Iris pigment epithelial cell (primary cell): ENCODE results near the gene FRMD1.

ENCODE experiments used
- DNase-seq: peaks from one replicate; pipeline ENCODE4 v3.0.0-alpha.2; 2011; ENCODE audit warnings: low read depth

FRMD1 gene

DNA sequence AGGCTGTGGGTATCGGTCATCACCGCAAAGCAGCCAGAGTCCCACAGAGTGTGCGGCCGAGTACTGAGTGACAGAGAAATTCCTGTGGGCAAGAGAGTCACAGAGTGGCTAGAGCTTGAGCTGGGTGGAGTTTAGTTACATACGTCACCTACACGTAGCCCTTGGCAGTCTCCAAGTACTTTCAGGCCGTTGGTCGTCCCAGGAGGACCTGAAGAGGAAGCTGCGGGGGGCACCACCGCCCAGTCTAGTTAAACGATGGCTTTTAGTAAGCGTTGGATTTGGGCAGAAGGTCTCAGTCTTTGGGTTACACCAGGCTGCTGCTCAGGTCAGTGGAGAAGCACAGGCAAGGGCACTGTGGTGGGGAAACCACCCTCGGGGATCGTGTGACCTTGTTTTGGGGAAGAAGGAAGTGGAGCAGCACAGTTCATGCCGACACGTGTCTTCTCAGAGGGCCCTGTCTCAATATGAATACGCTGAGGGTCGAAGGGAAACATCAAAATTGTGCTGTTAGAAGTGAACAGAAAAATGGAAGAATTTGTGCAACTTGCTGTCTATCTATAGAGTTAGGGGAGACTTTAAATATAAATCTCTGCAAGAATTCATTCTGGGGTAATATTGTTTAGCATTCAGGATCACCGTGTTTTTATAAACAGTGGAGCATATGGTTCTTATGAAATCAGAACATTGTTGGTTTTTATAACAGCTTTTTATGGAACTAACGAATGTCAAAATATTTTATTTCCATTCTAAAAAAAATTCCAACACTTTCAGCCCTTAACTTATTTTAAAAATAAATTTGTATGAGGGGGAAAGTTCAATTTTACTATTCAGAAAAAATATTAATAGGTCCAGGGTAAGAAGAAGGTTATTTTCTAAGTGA lies 52.9 kb downstream of the FRMD1 start:
- no peak for DNase-seq

DNA sequence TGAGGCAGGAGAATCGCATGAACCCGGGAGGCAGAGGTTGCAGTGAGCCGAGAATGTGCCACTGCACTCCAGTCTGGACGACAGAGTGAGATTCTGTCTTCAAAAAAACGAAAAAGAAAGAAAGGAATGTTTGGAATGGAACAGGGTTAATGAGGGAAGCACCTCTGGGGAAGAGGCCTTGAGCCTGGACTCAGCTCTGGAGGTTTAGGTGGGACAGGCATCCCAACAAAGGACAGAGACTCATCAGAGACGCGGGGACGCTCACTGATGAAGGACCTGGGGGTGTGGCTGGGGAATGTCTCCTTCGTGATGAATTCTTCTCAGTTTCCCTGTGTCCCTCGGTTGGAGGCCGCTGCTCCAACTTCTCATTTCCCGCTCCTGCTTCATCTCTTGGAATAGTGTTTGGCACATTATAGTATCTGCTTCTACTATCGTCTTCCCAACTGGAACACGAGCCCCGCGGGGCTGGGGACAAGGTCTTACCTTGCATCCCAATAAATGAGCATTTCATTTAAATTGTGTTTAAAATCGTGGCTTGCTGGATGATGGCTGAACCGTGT lies 54.0 kb downstream of the FRMD1 start:
- no peak for DNase-seq

DNA sequence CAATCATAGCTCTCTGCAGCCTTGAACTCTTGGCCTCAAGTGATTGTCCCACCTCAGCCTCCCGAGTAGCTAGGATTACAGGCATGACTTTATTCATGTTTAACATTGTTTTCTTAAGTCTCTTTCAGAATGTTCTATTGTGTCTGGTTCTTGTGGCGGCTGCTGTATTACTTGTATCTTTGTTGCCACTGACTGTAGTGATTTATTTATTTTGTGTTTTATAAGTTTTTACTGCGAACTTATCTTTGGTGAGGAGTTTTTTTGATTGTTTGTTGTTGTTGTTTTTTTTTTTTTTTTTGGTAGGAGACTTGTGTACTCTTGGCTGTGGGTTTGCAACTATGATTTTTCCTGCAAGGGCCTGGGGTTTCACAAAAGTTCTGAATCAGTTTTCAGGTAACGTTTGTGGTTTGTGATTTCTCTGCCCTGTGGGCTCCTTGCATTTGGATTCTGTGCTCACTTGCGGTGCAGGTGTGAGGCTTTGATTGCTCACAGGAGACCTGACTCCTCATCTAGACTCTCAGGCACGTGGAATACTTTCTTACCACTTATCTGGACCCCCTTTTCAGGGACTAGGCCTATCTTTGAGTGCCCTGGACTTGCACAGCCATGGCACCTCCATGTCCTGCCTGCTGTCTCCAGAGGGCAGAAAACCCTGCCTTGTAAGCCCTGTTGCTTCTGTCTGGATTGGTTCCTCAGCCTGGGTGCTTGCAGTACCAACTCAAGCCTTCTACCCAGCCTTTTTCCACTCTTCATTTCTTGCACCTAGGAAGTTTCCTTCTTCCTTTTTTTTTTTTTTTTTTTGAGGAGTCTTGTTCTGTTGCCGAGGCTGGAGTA lies 56.3 kb downstream of the FRMD1 start:
- DNase-seq = no peak

DNA sequence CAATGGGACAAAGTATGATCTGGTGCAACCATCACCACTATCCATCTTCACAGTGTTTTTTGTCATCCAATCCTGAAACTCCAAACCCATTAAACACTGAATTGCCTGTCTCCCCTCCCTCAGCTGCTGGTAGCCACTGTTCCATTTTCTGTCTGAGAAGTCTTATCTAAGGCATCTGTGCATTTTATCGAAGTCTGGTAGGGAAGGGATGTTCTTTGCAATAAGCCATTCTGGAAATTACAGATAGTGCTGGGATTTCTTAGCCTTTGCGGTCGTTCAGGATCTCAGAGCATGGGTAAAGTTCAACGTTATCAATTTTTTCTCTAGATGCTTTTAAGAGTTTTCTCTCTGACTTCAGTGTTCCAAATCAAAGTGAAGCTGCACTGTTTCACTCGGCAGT lies 57.4 kb downstream of the FRMD1 start:
- no peak for DNase-seq

DNA sequence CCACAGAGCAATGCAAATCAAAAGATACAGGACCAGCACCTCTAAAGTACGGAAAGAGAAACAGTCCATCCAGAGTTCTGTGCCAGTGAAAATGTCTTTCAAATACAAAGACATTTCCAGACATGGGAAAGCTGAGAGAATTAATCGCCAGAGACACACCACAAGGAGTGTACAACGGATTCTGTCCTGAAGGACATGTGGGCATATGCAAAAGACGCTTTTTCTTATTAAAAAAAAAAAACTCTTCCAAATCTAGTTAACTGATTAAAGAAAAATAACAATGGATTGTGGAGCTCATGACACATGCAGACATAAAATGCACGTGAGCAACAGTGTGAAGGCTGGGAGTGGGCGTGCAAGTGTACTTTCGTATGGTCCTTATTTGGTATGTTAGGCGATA lies 58.8 kb downstream of the FRMD1 start:
- DNase-seq = no peak

DNA sequence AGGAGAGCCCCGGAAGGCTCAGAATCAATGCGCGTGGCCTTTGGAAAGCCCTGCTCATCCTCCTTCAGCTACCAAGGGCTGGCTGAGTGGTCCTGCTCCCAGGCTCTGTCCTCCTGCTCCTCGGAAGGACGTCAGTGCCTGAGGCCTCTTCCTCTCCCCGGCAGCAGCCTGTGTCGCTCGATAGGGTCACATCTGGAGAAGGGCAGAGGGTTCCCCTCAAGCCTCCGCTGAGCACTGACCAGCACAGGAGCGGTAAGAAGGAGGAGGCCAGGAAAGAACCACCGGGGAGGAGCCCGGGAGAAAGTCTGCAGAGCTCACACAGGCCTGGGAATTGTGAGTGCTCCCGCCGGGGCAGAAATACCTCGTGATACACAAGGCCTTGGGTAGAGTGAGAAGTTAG lies 60.3 kb downstream of the FRMD1 start:
- no peak for DNase-seq

DNA sequence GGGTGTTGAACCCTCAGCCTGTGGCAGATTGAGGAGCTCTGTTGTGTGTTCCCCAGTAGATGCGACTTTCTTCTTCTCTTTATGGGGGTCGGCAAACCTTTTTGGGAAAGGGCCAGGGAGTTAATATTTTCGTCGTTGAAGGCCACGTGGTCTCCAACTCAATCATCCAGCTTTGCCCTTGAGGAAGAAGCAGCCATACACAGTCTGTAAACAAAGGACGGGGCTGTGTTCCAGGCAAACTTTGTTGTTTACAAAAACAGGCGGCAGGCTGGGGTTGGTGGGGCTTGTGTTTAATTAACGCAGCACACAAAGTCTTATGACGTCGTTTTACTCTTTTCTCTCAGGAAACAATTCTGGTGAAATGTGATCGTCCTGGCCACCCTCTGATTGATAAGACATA lies 61.4 kb downstream of the FRMD1 start:
- no peak for DNase-seq

DNA sequence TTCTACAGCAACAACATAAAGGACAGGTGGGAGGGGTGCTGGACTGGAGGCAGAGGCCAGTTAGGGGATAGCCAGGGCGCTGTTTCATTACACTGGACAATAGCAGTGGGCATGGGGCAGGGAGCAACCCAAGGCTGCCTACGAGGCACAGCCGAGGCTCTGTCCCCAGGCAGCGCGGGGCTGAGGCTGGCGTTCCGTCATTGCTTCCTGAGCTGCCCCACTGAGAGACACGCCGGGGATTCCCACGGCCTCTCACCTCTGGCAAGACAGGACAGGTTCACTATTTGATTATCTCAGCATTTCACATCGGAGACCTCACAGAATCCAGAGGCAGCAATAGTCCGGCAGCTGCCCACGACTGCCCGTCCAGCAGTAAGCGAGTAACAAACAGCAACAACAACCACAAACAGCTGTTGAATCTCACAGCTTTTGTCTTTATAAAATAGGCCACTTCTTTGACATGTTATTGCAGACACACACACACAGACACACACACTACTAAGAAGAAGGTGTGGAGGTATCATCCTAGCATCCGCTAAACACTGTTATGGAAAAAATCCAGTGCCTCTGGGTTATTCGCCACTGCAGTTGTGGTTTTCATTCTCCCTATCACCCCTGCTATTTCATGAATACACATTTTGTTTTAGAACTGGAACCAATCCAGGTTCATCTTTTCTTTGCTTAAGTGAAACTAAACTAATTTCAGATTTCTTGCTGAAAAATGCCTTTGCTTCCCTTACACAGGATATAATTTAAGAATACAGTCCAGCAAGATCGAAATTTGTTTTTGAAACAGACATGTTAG lies 62.1 kb downstream of the FRMD1 start:
- DNase-seq = peak; percentile 15

DNA sequence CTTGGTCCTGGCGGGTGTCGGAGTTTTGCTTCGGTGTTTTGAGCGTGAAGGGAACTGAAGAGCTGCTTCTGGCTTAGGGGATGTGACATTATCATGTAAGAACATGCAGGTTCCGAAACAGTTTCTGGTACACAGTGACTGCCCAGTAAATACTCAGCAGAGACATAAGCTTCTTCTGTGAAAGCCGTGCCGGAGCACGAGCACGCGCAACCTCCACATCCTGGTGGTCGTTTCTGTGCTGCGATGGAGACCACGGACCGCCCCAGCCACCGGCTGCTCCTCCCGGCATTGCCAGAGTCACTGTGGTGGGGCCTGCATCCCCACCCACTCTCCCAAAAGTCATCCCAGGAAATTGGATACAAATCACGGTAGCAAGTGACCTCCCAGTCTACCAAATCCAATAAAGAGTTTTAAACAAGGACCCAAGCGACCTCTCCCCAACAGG lies 62.8 kb downstream of the FRMD1 start:
- DNase-seq = no peak

DNA sequence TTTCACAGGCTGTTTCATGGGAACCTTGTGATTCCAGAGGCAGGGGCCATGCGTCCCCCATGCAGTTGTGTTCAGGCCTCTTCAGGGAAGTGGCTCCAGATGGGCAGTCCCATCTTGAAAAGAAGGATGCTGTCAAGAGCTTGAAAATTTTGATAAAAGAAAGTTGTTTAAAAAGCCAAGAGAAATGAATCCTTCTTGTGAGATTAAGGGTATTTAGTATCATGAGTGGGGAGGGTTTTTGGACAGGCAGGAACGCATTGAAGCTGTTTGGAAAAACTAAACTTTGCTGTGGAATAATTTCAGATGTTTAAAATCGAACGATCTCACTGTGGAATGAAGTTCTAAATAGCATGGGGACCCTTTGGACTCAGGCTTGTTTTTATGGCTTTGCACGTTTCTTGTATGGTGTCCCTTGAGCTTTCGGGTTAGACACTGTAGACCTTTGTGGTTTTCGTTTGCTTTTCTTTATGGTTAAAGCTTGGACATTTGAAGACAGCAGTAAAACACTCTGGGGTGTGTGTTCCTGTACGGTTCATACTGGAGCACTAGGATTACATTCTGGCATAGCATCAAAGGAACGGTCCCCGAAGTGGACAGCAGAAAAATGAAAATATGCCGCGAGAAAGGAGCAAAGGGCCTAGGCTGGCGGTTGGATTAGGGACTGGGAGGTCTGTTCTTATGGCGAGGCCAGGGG lies 63.4 kb downstream of the FRMD1 start:
- no peak for DNase-seq

DNA sequence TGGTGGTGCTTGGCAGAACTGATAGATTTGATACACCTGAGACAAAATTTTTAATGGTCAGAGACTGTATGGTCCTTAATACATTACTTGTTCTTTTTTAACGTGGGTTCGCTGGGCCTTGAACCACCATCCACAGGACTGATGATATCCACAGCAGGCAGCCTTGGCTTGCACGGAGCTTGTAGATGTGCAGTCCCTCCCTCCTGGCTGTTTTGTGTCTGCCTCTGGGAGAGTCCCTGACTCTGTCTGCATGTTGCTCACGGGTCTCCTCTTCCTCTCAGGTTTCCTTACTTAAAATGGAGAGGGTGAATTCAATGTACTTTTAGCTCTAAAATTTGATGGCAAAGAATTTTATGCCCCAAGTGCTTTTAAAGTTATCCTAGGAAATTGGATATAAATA lies 64.0 kb downstream of the FRMD1 start:
- DNase-seq = no peak

DNA sequence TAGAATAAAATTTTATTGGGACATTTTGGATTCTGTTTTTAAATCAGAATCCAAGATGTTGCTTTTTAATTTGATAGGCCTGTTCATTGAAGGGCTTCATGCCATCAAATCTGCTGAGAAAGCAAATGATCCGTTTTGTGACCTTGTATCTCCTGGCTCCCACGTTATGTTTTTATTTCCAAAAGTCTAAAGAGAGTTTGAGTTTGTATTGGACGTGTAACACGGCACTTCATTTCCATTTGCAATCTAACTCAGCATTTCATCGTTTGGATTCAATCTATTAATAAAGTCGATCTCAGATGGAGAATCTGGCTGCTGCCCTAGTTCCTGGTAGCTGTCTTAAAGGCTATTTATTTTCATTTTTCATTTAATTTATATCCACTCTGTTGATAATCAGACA lies 64.6 kb downstream of the FRMD1 start:
- no peak for DNase-seq

DNA sequence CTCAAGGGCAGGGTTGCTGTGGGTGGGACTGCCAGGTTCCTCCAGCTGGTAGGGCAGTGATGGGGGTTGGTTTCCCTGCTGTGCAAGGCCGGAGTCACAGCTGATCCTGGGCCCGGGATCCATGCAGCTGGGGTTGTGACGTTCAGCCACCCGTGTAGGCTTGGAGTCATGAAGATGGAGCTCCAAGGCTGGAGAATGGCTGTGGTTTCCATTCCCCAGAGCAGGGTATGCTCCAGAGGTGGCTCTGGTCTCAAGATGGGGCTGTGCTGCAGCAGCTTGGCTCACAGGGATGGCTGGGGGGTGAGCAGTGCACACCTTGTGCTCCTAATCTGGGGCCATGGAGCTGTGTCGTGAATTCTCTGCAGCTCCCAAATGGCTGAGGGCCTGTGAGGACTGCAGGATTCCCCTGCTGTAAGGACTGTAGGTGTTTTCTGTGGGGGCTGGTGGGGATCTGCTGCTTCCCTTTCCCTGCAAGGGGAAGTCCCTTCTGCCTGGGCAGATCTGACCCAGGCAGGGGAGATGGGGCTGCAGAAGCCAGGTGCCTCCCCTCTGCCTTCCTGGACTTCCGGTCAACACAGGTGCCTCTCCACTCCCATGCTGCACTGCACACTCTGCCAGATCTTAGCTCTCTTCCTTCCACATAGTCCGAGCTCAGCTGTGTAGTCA lies 65.6 kb downstream of the FRMD1 start:
- no peak for DNase-seq

DNA sequence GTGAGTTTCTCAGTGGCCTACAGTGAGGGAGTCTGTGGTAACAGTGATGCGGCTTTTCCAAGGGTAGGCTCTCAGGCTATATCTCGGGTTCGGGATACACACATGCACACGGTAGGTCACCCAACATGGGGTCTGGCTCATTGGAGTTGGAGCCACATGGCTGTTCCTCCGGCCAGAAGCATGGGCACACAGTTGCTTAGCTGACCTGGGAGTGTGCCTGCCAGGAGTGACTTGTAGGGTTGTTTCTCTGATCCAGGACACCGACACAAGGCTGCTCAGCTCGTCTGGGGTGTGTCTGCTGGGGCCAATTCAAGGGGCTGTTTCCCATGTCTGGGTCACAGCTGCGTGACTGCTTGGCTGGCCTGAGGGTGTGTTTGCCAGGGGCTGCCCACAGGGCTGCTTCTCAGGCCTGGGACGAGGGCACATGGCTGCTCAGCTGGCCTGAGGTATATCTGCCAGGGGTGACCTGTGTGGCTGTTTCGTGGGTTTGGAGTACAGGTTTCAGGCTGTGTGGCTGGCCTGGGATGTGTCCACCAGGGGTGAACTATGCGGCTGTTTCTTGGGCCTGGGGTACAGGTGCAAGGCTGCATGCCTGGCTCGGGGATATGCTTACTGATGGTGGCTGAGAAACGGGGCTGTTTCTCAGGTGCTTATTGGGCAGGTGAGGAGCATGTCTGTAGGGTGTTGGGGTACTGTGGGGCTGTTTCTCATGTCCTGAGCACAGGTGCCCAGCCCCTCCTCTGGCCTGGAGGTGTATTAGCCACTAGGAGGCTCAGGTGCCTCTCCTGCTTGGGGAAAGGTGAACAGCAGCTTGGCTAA lies 66.4 kb downstream of the FRMD1 start:
- no peak for DNase-seq

DNA sequence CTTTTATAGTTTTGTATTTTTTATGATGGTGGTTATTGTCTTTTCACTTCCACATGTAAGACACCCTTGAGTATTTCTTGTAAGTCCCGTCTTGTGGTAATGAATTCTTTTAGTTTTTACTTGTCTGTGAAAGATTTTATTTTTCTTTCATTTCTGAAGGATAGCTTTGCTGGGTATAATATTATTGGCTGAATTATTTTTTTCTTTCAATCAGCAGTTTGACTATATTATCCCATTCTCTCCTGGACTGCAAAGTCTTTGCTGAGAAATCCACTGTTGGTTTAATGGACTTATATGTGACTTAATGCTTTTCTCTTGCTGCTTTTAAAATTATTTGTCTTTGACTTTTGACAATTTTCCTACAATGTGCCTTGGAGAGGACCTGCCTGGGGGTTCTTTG lies 67.7 kb downstream of the FRMD1 start:
- no peak for DNase-seq

DNA sequence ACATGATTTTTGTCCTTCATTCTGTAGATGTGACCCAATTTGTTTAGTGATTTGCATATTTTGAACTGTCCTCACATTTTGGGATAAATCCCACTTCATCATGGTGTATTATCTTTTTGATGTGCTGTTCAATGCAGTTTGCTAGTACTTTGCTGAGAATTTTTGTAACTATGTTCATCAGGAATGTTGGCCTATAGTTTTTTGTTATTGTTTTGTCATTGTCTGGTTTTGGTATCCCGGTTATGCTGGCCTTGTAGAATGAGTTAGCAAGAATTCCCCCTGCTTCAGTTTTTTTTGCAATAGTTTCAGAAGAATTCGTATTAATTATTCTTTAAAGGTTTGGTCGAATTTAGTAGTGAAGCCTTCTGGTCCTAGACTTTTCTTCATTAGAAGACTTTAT lies 69.7 kb downstream of the FRMD1 start:
- DNase-seq = peak; percentile 36

DNA sequence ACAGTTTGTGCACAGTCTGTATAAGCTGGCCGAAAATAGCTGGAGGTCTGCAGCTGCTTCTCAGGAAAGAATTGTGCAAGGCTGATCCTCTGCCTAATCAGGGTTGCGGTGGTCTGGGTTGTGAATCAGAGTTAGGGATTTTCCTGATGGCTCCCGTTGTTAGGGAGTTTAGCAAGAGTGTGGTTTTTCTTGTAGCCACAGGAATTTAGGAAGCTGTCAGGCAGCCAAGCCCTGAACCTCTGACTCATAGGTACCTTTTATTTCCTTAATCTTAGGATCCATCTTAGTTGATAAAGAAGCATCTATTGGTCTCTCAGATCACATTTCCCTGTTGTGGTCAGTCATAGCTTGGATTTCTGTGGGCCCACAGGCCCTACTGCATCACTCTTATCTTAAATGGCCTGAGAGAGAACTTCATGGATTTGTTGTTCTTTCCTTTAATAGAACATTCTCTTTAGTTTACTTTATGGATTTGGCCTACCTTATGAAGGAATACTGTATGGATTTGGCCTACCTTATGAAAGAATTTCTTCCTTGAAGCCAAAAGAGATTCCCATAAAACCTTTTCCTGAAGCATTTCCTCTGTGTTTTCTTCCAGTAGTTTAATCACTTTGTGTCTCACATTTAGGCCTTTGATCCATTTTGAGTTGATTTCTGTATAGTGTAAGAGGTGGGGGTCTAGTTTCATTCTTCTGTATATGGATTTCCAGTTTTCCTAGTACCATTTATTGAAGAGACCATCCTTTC lies 71.2 kb downstream of the FRMD1 start:
- peak; percentile 100 for DNase-seq

DNA sequence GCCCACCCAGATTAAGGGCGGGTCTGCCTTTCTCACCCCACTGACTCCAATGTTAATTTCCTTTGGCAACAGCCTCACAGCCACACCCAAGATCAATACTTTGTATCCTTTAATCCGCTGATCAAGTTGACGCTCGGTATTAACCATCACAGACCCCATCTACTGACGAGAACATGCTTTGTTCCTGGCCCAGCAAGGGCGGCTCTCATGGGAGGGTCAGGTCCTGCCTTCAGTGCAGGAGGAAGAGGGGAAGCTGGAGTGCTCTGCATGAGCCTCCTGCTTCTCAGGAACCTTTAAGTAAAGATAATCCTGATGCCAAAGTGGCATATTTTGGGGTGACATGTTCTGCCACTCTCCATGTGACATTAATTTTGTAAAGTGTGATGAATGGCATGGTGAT lies 73.2 kb downstream of the FRMD1 start:
- no peak for DNase-seq

DNA sequence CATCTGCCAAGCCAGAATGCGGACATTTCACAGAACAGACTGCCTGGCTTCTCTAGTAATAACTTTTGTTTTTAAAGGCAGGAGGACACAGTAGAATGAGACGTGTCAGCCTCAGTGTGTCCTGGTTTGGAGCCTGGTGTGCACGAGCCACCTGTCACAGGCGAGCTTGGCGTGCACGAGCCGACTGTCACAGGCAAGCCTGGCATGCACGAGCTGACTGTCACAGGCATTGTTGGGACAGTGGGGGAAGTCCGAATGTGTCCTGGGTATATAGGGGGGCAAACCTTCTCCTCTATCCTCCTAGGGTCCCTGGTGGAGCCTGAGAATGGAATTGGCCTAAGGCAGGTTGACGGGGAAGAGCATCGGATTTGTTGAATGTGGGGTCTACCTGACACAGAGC lies 74.1 kb downstream of the FRMD1 start:
- no peak for DNase-seq
